ENCODE data around the gene LAMA5.

LAMA5 gene

DNA sequence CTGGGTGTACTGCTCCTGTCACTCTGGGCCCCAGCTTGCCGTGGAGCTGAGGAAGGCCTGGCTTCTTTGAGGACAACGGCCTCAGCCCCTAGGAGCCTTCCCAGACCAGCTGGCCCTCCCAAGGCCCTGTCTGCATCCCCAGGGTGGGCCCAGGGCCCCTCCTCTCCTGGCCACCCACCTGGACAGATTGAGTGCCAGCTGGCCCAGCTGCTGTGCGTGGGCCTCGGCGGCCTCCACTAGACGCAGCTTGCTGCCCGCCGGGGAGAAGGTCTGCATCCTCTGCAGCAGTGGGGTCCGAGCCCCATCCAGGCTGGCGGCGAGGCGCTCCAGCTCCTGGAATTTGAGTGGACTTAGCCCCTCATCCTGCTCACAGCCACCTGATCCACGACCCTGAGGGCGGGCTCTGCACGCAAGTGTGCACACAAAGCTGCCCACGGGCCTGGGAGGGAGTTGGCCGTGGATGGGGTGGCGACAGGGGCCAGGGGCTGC, 49.9 kb downstream of the LAMA5 start:
- DNase-seq (ENCODE audit: low read depth in 2 of 2) = no peak

DNA sequence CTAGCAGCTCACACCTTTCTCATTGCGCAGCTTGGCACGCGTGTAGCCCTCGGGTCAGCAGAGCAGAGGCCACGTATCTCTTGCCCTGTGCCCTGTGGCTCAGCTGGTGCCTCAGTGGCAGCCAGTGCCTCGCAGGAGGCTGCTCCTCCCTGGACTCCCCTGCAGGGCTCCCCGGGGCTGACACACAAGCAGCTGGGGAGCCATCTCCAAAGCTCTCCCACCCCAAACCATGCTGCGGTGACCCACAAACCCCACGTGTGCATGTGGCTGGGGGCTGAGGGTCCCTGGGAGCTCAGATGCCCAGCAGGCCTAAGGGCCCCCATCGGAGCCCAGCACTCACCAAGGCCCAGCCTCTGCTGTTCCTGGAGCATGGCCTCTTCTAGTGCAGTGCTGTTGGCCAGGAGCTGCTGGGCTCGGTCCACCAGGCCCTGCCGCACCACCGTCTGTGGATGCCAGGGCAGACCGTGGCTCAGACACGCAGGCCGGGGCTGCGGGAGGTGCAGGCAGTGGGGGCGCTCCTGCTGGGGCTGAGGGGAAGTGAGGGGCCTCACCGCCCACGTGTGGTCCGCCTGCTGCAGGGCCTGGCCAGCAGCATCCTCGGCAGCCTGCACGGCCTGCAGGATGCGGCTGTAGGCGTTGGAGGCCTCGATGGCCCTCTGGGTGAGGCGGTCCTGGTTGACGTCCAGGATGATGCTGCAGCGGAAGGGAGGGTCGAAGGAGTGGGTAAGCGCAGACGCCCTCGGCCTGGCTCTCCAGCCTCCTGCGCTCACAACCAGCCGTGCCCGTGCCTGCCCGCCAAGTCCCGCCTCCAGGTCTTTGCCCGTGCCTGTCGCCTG, 50.6 kb downstream of the LAMA5 start:
- no peak for DNase-seq (ENCODE audit: low read depth in 2 of 2)

DNA sequence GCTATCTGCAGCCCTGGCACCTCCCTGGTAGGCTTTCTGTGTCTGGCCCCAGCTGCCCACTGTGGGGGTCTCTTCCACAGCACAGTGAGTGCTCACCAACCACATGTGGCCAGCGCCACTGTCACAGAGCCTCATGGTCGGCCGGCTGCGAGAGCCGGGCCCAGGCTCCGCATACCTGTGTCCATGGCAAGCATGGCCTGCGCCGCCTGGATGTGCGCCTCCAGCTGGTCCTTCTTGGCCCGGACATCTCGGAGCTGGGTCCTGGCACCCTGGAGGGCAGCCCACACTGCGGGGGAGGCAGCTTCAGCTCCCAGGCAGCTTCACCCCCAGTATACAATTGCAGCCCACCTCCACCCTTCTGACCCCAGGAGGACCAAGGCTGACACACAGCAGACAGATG, 51.3 kb downstream of the LAMA5 start:
- DNase-seq (ENCODE audit: low read depth in 2 of 2) = no peak

GRCh38 chr20:62314711-62315302, 52.3 kb downstream of the LAMA5 start:
- no peak for DNase-seq (ENCODE audit: low read depth in 2 of 2)

GRCh38 chr20:62314339-62314638, 52.8 kb downstream of the LAMA5 start:
- DNase-seq (ENCODE audit: low read depth in 2 of 2) = no peak

- no peak for DNase-seq (ENCODE audit: low read depth in 2 of 2)
Observed at GRCh38 chr20:62313460-62314338, 53.4 kb downstream of the LAMA5 start.

DNA sequence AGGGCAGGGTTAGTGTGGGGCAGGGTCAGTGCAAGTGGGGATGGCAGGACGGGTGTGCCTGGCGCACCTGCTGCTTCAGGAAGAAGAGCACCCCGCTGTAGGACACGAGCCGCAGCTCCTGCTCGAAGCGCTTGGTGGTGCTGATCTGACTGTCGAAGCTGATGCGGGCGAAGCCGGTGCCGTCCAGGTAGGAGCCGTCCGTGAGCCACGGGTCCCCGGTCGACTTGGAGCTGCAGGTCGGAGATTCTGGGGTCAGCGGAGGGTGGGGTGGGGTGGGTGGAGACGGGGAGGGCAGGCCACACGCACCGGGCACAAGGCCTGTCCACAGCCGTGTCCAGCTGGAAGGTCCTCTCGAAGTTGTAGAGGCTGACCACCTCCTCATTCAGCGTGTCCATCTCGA, 54.1 kb downstream of the LAMA5 start:
- no peak for DNase-seq (ENCODE audit: low read depth in 2 of 2)

DNA sequence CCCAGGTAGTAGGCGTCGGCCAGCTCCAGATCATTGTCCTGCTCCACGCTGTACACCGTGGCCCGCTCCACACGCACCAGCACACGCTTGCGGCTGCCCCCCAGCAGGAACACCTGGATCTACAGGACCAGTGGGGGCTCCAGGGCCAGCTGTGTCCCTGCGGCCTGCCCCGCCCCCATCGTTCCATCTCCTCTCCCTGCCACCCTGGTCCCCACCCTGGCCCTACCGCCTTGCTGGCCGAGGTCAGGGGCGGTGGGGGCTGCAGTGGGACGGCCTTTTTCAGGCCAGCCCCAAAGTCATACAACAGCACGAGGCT, 54.5 kb downstream of the LAMA5 start:
- DNase-seq (ENCODE audit: low read depth in 2 of 2) = no peak

GRCh38 chr20:62311832-62312661, 55.1 kb downstream of the LAMA5 start:
- no peak for DNase-seq (ENCODE audit: low read depth in 2 of 2)

- no peak for DNase-seq (ENCODE audit: low read depth in 2 of 2)
Observed at GRCh38 chr20:62311150-62311549, 56.0 kb downstream of the LAMA5 start.

DNA sequence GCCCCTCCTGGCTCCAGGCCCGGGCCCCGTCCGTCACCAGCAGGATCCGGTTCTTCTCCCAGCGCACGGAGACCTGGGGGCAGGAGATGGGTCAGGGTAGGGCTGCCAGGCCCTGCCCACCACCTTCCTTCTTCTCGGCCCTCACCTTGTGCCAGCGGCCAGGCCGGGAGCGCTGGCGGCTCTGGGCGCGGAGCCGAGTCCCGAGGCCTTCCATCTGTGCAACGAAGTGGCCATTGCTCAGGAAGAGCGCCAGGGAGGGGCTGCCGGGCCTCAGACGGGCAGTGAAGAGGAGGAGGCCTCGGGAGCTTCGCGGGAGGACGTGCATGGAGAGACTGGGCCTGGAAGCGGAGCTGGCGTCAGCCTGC, 56.4 kb downstream of the LAMA5 start:
- DNase-seq (ENCODE audit: low read depth in 2 of 2) = no peak

GRCh38 chr20:62309947-62310756, 57.0 kb downstream of the LAMA5 start:
- DNase-seq (ENCODE audit: low read depth in 2 of 2) = no peak

DNA sequence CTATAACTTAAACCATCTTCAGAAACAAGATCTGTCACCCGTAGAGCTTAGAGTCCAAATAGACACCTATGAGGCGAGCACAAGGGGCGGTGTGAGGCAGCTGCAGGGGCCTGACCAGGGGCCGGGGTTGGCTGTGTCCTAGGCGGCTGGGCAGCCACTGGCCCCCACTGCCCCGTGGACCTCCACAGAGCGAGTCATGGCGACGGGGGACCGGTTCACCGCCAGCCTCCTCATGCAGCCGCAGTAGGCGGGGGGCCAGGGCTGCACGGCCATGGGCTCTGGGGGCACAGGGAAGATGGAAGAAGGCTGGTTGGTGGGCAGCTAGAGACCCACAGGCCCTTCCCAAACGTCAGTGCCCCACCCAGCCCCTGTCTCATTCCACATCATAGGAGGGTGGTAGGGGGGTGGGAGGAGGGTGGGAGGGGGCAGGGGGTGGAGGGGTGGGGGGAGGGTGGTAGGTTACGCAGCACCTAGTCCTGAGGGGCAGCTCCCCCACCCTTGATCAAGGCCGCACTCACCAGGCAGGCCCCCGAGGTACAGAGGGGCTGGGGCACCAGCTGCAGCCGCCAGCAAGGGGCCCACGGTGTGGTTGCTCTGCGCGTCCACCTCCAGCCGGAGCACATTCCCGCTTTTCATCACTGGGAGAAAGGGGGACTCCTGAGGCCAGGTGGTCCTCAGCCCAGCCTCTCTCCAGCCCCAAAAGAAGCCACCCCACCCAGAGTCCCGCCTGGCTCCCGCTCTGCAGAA, 57.7 kb downstream of the LAMA5 start:
- DNase-seq (ENCODE audit: low read depth in 2 of 2) = no peak

GRCh38 chr20:62308102-62308822, 58.9 kb downstream of the LAMA5 start:
- no peak for DNase-seq (ENCODE audit: low read depth in 2 of 2)

- DNase-seq (ENCODE audit: low read depth in 2 of 2) = no peak
Observed at GRCh38 chr20:62307226-62308101, 59.6 kb downstream of the LAMA5 start.

DNA sequence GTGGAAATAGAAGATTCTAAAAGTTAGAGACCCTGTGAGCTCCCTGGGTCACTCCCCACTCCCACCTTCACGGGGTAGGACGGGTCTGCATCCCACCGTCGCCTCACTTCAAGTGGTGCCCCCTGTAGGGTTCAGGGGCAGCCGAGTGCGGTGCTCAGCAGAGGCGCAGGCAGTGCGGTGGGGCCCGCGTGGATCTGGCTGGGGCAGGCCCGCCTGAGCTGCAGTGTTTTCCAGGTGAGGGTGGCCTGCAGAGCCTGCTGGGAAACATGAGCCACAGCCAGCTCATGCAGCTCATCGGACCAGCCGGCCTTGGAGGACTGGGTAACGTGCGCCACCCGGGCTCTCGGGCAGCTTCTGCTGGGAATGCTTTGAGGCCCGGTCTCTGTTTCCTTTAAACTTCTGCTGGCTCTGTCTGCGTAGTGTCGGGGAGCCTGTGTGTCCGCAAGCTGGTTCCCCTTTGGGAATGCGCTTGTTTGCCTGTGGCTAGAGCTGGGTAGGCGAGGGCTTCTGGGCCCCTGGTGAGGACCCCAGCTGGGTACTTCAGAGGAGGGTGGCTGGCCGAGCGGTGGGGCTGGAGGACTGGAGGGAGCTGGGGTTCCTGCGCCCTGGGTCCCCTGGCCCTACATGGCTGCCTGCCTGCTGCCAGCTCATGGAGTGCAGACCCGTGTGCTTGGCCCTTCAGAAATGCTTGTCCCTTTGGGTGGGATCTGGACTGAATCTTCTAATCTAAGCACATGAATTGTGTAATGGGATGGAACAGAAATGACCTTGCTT, 60.5 kb downstream of the LAMA5 start:
- no peak for DNase-seq (ENCODE audit: low read depth in 2 of 2)

GRCh38 chr20:62305765-62306413, 61.2 kb downstream of the LAMA5 start:
- no peak for DNase-seq (ENCODE audit: low read depth in 2 of 2)

Data from stimulated activated CD8-positive, alpha-beta memory T cell treated with anti-CD3 and anti-CD28 coated beads, Interleukin-2, amount 100 ng/mL, for 48 hours (primary cell).